Stomach (tissue), 4 donors: ENCODE results near the gene SEPTIN5.

Experiments
- POLR2A ChIP-seq, 4 donors: fragments of 450-650 bp; IDR thresholded peaks; one replicate each; pipeline ENCODE4 v1.6.1; 2016; ENCODE audit warnings: antibody characterized with exemption in 4 of 4, control low read depth in 2 of 4, mild to moderate bottlenecking in 1 of 4, moderate library complexity in 1 of 4
- TF ChIP-seq, protein P1 (sequence below), 7 experiments: fragments of 450-650 bp in 4 of 7; fragments of 200-600 bp in 3 of 7; sonication (generic) in 3 of 7; IDR thresholded peaks; one replicate each; pipeline ENCODE4 v1.5.1; 2016 to 2019; ENCODE audit warnings: antibody characterized with exemption in 7 of 7, control low read depth in 2 of 7, mild to moderate bottlenecking in 1 of 7

DNA sequence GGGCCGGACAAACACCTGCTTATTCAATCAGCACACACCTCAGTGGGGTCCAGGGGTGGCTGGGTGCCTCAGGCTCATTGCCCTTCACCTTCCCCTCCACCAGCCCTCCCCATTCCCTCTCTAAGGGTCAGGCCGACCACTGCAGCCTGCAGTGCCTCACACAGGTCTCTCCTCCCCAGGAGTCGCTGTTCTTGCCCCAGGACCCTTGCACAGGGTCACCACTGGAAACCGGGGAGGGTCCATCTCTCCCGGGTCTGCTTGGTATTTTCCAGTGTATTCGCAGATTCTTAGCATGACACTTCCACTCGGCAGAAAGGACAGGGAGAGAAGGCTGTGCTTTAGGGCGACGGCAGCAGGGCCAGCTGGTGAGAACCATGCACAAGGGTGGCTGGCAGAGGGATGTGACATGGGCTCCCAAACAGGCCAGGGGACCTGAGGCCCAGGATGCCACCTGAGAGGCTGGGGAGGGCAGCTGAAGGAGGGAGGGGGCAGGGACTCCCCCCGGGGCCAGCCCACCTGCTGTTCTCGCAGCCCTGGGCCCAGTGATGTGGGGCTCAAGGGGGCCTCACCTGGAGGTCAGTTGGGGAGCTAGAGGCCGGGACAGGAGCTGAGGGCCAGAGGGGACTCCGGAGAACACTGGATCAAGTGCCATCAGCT is 30.2 kb downstream of the SEPTIN5 start:
- no peak for TF ChIP-seq POLR2A (IDR thresholded peaks at IDR 0.05)
- TF ChIP-seq, protein P1, sequence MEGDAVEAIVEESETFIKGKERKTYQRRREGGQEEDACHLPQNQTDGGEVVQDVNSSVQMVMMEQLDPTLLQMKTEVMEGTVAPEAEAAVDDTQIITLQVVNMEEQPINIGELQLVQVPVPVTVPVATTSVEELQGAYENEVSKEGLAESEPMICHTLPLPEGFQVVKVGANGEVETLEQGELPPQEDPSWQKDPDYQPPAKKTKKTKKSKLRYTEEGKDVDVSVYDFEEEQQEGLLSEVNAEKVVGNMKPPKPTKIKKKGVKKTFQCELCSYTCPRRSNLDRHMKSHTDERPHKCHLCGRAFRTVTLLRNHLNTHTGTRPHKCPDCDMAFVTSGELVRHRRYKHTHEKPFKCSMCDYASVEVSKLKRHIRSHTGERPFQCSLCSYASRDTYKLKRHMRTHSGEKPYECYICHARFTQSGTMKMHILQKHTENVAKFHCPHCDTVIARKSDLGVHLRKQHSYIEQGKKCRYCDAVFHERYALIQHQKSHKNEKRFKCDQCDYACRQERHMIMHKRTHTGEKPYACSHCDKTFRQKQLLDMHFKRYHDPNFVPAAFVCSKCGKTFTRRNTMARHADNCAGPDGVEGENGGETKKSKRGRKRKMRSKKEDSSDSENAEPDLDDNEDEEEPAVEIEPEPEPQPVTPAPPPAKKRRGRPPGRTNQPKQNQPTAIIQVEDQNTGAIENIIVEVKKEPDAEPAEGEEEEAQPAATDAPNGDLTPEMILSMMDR (IDR thresholded peaks at IDR 0.05), result no peak
